Uterus (tissue), 2 donors: Measurements from ENCODE around the gene USP22.

Experiments
- CTCF ChIP-seq, 4 experiments: fragments of 200-600 bp in 2 of 4; fragments of 450-650 bp in 2 of 4; sonication (generic) in 2 of 4; IDR thresholded peaks; one replicate each; pipeline ENCODE4 v1.5.1; 2016 to 2019; ENCODE audit warnings: antibody characterized with exemption in 4 of 4, mild to moderate bottlenecking in 2 of 4, moderate library complexity in 1 of 4
- POLR2A ChIP-seq, 2 donors: fragments of 450-650 bp; IDR thresholded peaks; one replicate each; pipeline ENCODE4 v1.6.1; 2016; ENCODE audit warnings: antibody characterized with exemption in 2 of 2, mild to moderate bottlenecking in 1 of 2, moderate library complexity in 1 of 2

DNA sequence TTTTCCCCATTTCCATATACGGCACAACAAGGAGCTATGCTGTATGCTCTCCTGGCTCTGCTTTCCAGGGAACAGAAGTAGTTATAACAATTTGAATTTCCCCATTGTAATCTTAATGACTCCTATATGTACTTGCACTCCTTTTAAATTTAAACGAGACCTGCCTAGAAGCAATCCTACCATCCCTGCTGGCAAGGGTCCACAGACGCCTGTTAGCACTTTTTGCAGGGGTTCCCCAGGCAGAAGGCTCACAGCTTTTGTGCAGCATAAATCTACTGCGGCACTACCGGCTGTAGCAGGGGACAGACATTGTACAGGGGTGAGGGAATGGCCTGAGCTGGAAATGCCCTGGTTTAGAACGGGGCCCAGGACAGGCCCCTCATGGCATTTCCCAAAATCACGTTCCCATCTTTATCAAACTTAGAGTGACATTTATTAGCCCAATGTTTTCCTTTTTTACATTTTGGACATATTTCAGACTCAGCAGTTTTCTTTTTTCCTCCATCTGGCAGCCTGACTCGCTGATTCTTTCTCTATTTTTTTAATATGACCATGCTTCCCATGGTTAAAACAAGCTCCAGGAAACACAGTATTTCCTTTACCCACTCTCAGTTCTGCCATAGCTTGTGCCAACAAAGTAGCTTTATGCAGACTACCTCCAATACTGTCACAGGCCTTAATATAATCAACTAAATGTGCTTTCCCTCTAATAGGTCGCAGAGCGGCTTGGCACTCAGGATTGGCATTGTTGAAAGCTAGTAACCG, 35.4 kb upstream of the USP22 start:
- TF ChIP-seq CTCF (IDR thresholded peaks at IDR 0.05): no peak
- no peak for TF ChIP-seq POLR2A (IDR thresholded peaks at IDR 0.05)
